Measurements from ENCODE around the gene NOL6. TPM values are rescaled to one million over a fixed set of nuclear protein-coding genes. Genes with fewer than 3 reads are reported as not detected.

Gene NOL6
- total and polyA plus RNA-seq, 9 of the 15 experiments (the other 6 are each of a cell fraction or from before 2014, with no cell fraction given): 7.7 to 58.9 (median 27.0) TPM

DNA sequence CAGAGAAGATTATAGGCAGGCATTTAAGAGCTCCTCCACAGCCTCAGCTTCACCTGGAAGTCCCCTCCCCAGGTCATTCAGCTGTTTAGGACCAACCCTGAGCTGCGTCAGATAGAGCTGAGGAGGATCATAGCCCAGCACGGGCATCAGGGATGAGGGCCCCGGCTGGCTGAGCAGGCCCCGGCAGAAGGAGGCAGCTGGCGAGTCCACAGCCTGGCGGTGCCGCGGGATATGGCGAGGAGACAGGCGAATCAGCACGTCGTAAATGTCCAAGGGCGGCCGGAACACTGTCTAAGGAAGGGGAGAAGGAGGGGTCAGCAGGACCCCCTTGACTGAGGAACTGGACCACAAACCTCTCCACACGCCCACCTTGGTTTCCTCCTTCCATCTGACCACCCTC is 10.6 kb downstream of the NOL6 start:
- no peak for FAIRE-seq

More for the DNA sequence above, 10.6 kb downstream of the NOL6 start:
- POLR2A ChIA-PET: interaction anchor here (0.7 to 1.3 kb wide), 3 partner anchors 9 to 199 kb away, joined by 3 to 5 read pairs (median 4); partner anchors contain the start of gene NOL6
- DNase-seq (ENCODE audit: extremely low read depth in 1 of 4, low spot score in 3 of 4): no peak
- no TSS peak for BruUV-seq (replicated peaks)
- no peaks in the 10 kb centered on the region for H4K20me1 ChIP-seq (replicated peaks; ENCODE audit: control insufficient read depth, insufficient read depth, low read length)
- H3K9ac ChIP-seq (ENCODE audit: insufficient read depth in 1 of 2, low read depth in 2 of 2, low read length in 2 of 2): no peak overlapping the region
- no peaks in the 10 kb centered on the region for H3K27me3 ChIP-seq (ENCODE audit: control insufficient read depth in 2 of 2, insufficient read depth in 2 of 2, low read length in 2 of 2)
- intact Hi-C loops (cut with micrococcal nuclease): no loop called here
- no peak overlapping the region for H3K4me3 ChIP-seq
- H3K36me3 ChIP-seq (ENCODE audit: control insufficient read depth, insufficient read depth, low read length): peaks cover 80% of the 10 kb centered on the region
- H3K4me2 ChIP-seq (ENCODE audit: insufficient read depth, low read length): no peak overlapping the region
- 94% methylated on average over 3 of the region's 15 CpGs for WGBS (ENCODE audit: insufficient coverage, low coverage, missing lambda C conversion rate)
- TF ChIP-seq KHSRP (IDR thresholded peaks at IDR 0.05) (no peak), KAT7 (CRISPR knock-in tag; IDR thresholded peaks at IDR 0.05; ENCODE audit: borderline replicate concordance) (no peak), ELK1 (CRISPR knock-in tag; IDR thresholded peaks at IDR 0.05) (no peak), SMAD4 (CRISPR knock-in tag; conservative IDR thresholded peaks at IDR 0.05) (no peak), JUN (IDR thresholded peaks at IDR 0.05; ENCODE audit: borderline replicate concordance, low read depth, low read length) (no peak), JUN (CRISPR knock-in tag; IDR thresholded peaks at IDR 0.05; ENCODE audit: borderline replicate concordance) (no peak), ZNF639 (CRISPR knock-in tag; conservative IDR thresholded peaks at IDR 0.05 in 1 of 2, IDR thresholded peaks at IDR 0.05 in 1 of 2) (no peak), CBFB (CRISPR knock-in tag; IDR thresholded peaks at IDR 0.05) (no peak), SAFB2 (IDR thresholded peaks at IDR 0.05; ENCODE audit: borderline replicate concordance, low read depth, low read length, severe bottlenecking) (no peak), STAT5B (CRISPR knock-in tag; IDR thresholded peaks at IDR 0.05) (no peak), SIN3A (IDR thresholded peaks at IDR 0.05; ENCODE audit: borderline replicate concordance in 2 of 2, control insufficient read depth in 1 of 2, low read depth in 2 of 2, low read length in 2 of 2) (no peak)
- TF ChIP-seq, protein P1, sequence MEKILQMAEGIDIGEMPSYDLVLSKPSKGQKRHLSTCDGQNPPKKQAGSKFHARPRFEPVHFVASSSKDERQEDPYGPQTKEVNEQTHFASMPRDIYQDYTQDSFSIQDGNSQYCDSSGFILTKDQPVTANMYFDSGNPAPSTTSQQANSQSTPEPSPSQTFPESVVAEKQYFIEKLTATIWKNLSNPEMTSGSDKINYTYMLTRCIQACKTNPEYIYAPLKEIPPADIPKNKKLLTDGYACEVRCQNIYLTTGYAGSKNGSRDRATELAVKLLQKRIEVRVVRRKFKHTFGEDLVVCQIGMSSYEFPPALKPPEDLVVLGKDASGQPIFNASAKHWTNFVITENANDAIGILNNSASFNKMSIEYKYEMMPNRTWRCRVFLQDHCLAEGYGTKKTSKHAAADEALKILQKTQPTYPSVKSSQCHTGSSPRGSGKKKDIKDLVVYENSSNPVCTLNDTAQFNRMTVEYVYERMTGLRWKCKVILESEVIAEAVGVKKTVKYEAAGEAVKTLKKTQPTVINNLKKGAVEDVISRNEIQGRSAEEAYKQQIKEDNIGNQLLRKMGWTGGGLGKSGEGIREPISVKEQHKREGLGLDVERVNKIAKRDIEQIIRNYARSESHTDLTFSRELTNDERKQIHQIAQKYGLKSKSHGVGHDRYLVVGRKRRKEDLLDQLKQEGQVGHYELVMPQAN (IDR thresholded peaks at IDR 0.05; ENCODE audit: borderline replicate concordance): no peak
- no peaks in the 10 kb centered on the region for H3K9me3 ChIP-seq (replicated peaks; ENCODE audit: control insufficient read depth, insufficient read depth, low read depth, low read length)
- H3K27ac ChIP-seq (ENCODE audit: extremely low read depth, low read depth, low read length): no peak overlapping the region
- CTCF ChIA-PET (ENCODE audit: low intra/inter-chr PET ratio): no interaction called here
- in situ Hi-C loops (cut with MboI): loop anchor here (10.0 kb wide), 1 partner anchor 58 kb away; the partner anchor contains the start of gene AQP7
- H3K79me2 ChIP-seq (ENCODE audit: control insufficient read depth, insufficient read depth, low read length): no peaks in the 10 kb centered on the region
- no peak for ATAC-seq
- H3K4me1 ChIP-seq (replicated peaks in 1 of 2; ENCODE audit: control insufficient read depth in 2 of 2, insufficient read depth in 2 of 2, low read length in 2 of 2): peaks cover 0 to 3% of the 10 kb centered on the region in 2 experiments; a peak in 3 of 5 replicates
- no peak overlapping the region for H2AFZ ChIP-seq (ENCODE audit: low read depth, low read length)
- H3K9me1 ChIP-seq (ENCODE audit: control insufficient read depth, insufficient read depth, low read length): no peaks in the 10 kb centered on the region
